HepG2 (cell line): ENCODE data around the gene CD81. TPM values are rescaled to one million over a fixed set of nuclear protein-coding genes. Genes with fewer than 3 reads are reported as not detected.

Experiments
- ARID4A ChIP-seq: sonication (generic); formaldehyde crosslinking; IDR thresholded peaks from 2 replicates; pipeline ENCODE4 v1.5.0; 2020; ENCODE audit warnings: mild to moderate bottlenecking, missing genetic modification reagents, borderline replicate concordance
- CREB1 ChIP-seq, 2 experiments: fragments of 450-650 bp in 1 of 2; IDR thresholded peaks; 2 replicates each; pipeline ENCODE4 v1.6.1; 2016 to 2017; ENCODE audit warnings: control low read depth in 1 of 2, mild to moderate bottlenecking in 1 of 2, missing compliant biosample characterization in 1 of 2, missing genetic modification characterization in 1 of 2
- HOMEZ ChIP-seq: IDR thresholded peaks from 2 replicates; pipeline ENCODE4 v1.6.1; 2016; ENCODE audit warnings: low read depth
- MAFF ChIP-seq: IDR thresholded peaks from 2 replicates; pipeline ENCODE4 v1.6.1; 2011; ENCODE audit warnings: low read depth, low read length, improper control_type of control experiment
- MXD4 ChIP-seq: IDR thresholded peaks from 2 replicates; pipeline ENCODE4 v1.6.1; 2016; ENCODE audit warnings: mild to moderate bottlenecking, missing biosample characterization, missing genetic modification reagents
- SRY ChIP-seq: sonication (generic); formaldehyde crosslinking; IDR thresholded peaks from 2 replicates; pipeline ENCODE4 v1.8.0; 2022; ENCODE audit warnings: mild to moderate bottlenecking, missing genetic modification reagents
- TIGD3 ChIP-seq: sonication (generic); formaldehyde crosslinking; IDR thresholded peaks from 2 replicates; pipeline ENCODE4 v1.5.1; 2020; ENCODE audit warnings: mild to moderate bottlenecking, missing genetic modification reagents, borderline replicate concordance
- ZBTB4 ChIP-seq: sonication (generic); formaldehyde crosslinking; IDR thresholded peaks from 2 replicates; pipeline ENCODE4 v1.4.0; 2020; ENCODE audit warnings: missing genetic modification reagents, mild to moderate bottlenecking, borderline replicate concordance
- ZNF143 ChIP-seq: sonication (generic); formaldehyde crosslinking; IDR thresholded peaks from 2 replicates; pipeline ENCODE4 v1.4.0; 2020; ENCODE audit warnings: missing genetic modification reagents
- ZNF160 ChIP-seq: sonication (generic); formaldehyde crosslinking; IDR thresholded peaks from 2 replicates; pipeline ENCODE4 v1.8.0; 2022; ENCODE audit warnings: mild to moderate bottlenecking, inconsistent platforms, missing genetic modification reagents
- ZNF225 ChIP-seq: sonication (generic); formaldehyde crosslinking; IDR thresholded peaks from 2 replicates; pipeline ENCODE4 v1.4.0; 2020; ENCODE audit warnings: mild to moderate bottlenecking, missing genetic modification reagents
- ZNF710 ChIP-seq: sonication (generic); formaldehyde crosslinking; IDR thresholded peaks from 2 replicates; pipeline ENCODE4 v1.5.0; 2020; ENCODE audit warnings: mild to moderate bottlenecking, missing genetic modification reagents, borderline replicate concordance
- ZNF879 ChIP-seq: sonication (generic); formaldehyde crosslinking; IDR thresholded peaks from 2 replicates; pipeline ENCODE4 v1.8.1; 2023; ENCODE audit warnings: missing genetic modification reagents
- ZSCAN20 ChIP-seq: sonication (generic); formaldehyde crosslinking; IDR thresholded peaks from 2 replicates; pipeline ENCODE4 v1.4.0; 2020; ENCODE audit warnings: missing genetic modification reagents, mild to moderate bottlenecking, borderline replicate concordance
- polyA plus RNA-seq, 8 experiments: library from polyadenylated mRNA; depleted of rRNA in 3 of 8; stranded (reverse) in 7 of 8; unstranded in 1 of 8; fragments of >200 nt; fragmentation: Illumina TruSeq in 4 of 8; extraction: Trizol in 4 of 8; gene quantifications; 2 replicates each; pipeline versions ENCODE4 v1.2.1 to v1.2.3, GENCODE V29; 2011 to 2016; ENCODE audit warnings: low read depth in 4 of 8, missing spikeins in 1 of 8, mixed read lengths in 1 of 8; ENCODE audit not compliant: insufficient read depth in 1 of 8
- total RNA-seq, 5 experiments: library from RNA; depleted of rRNA; stranded (reverse); fragments of >200 nt; fragmentation: Illumina TruSeq; extraction: Trizol; gene quantifications; 2 replicates each; pipeline ENCODE4 v1.2.3, GENCODE V29; 2016; ENCODE audit warnings: low read depth in 1 of 5

Gene CD81
- total and polyA plus RNA-seq, 2 of the 13 experiments (the other 11 are each of a cell fraction or from before 2014, with no cell fraction given) = not detected

- TF ChIP-seq ZNF225 (peak; percentile 69; the same call in 1 of the 2 replicates), MXD4 (peak; percentile 75), TIGD3 (CRISPR knock-in tag) (no peak; the same call in 1 of the 2 replicates), ZNF710 (CRISPR knock-in tag) (peak; percentile 77; the same call in 1 of the 2 replicates), HOMEZ (CRISPR knock-in tag) (no peak), ZNF143 (CRISPR knock-in tag) (peak; percentile 96), ZBTB4 (CRISPR knock-in tag) (0 out of 2 replicates have a peak, but pooled peaks have one; percentile 77), ARID4A (peak; percentile 90), CREB1 (IDR thresholded peaks at IDR 0.05) (peak; percentile 97), CREB1 (CRISPR knock-in tag; IDR thresholded peaks at IDR 0.05) (peak; percentile 96), ZNF879 (CRISPR knock-in tag) (no peak; the same call in 1 of the 2 replicates), MAFF (peak; percentile 10; the same call in 1 of the 2 replicates), SRY (CRISPR knock-in tag) (peak; percentile 94), ZNF160 (CRISPR knock-in tag) (peak; percentile 64; the same call in 1 of the 2 replicates), ZSCAN20 (CRISPR knock-in tag) (0 out of 2 replicates have a peak, but pooled peaks have one; percentile 60)
Observed at GRCh38 chr11:2400069-2400761, 23.1 kb downstream of the CD81 start, which contains the start of gene TSSC4 (continued).
